K562 (cell line): ENCODE measurements around the gene GPR78.

Experiments
- CBFA2T3 ChIP-seq: fragments of 450-650 bp; IDR thresholded peaks from 2 replicates; pipeline ENCODE4 v1.6.1; 2017
- CBX3 ChIP-seq, 2 experiments: IDR thresholded peaks; 1 replicate in 1 of 2; 2 replicates in 1 of 2; pipeline ENCODE4 v1.6.1; 2012; ENCODE audit warnings: inconsistent platforms in 2 of 2, low read length in 2 of 2, borderline replicate concordance in 1 of 2, control low read depth in 1 of 2
- CCAR2 ChIP-seq: fragments of 200-400 bp; formaldehyde crosslinking; IDR thresholded peaks from 2 replicates; pipeline ENCODE4 v1.6.1; 2017; ENCODE audit warnings: mild to moderate bottlenecking, low read depth, low read length
- LARP7 ChIP-seq: fragments of 450-650 bp; IDR thresholded peaks from 2 replicates; pipeline ENCODE4 v1.6.1; 2016
- NR3C1 ChIP-seq: sonication (generic); formaldehyde crosslinking; IDR thresholded peaks from 2 replicates; pipeline ENCODE4 v1.8.1; 2022; ENCODE audit warnings: missing genetic modification reagents
- POLR2A ChIP-seq: fragments of 450-650 bp; conservative IDR thresholded peaks from 2 replicates; pipeline ENCODE4 v1.6.1; 2016
- SMAD3 ChIP-seq: fragments of 450-650 bp; formaldehyde crosslinking; conservative IDR thresholded peaks from 2 replicates; pipeline ENCODE4 v1.4.0; 2020; ENCODE audit warnings: mild to moderate bottlenecking
- SP1 ChIP-seq: sonication (generic); formaldehyde crosslinking; IDR thresholded peaks from 2 replicates; pipeline ENCODE4 v1.8.1; 2022; ENCODE audit warnings: mild to moderate bottlenecking, missing genetic modification reagents
- TAF7 ChIP-seq: fragments of 450-650 bp; IDR thresholded peaks from 2 replicates; pipeline ENCODE4 v1.6.1; 2016; ENCODE audit warnings: missing genetic modification characterization, missing compliant biosample characterization
- TF ChIP-seq, protein P1 (sequence below): fragments of 450-650 bp; IDR thresholded peaks from 2 replicates; pipeline ENCODE4 v1.6.1; 2017; ENCODE audit warnings: antibody characterized with exemption, mild to moderate bottlenecking
- TF ChIP-seq, protein P2 (sequence below), 3 experiments: fragments of 200-800 bp in 1 of 3; fragments of 250-450 bp in 1 of 3; fragments of 450-650 bp in 1 of 3; sonication (Bioruptor Pico) in 1 of 3; sonication (Bioruptor generic) in 1 of 3; formaldehyde crosslinking in 1 of 3; IDR thresholded peaks; 2 replicates each; pipeline versions ENCODE4 v1.6.1 to v1.8.0; 2016 to 2022; ENCODE audit warnings: mild to moderate bottlenecking in 2 of 3, missing genetic modification characterization in 2 of 3, missing compliant biosample characterization in 1 of 3, moderate library complexity in 1 of 3
- TF ChIP-seq, protein P3 (sequence below), 3 experiments: IDR thresholded peaks in 2 of 3; conservative IDR thresholded peaks in 1 of 3; 2 replicates each; pipeline ENCODE4 v1.5.1; 2011 to 2012; ENCODE audit warnings: low read length in 3 of 3, mild to moderate bottlenecking in 3 of 3, control low read depth in 2 of 3, improper control_type of control experiment in 1 of 3, inconsistent platforms in 1 of 3, low read depth in 1 of 3, mixed read lengths in 1 of 3, moderate library complexity in 1 of 3; ENCODE audit not compliant: insufficient read depth in 2 of 3

DNA sequence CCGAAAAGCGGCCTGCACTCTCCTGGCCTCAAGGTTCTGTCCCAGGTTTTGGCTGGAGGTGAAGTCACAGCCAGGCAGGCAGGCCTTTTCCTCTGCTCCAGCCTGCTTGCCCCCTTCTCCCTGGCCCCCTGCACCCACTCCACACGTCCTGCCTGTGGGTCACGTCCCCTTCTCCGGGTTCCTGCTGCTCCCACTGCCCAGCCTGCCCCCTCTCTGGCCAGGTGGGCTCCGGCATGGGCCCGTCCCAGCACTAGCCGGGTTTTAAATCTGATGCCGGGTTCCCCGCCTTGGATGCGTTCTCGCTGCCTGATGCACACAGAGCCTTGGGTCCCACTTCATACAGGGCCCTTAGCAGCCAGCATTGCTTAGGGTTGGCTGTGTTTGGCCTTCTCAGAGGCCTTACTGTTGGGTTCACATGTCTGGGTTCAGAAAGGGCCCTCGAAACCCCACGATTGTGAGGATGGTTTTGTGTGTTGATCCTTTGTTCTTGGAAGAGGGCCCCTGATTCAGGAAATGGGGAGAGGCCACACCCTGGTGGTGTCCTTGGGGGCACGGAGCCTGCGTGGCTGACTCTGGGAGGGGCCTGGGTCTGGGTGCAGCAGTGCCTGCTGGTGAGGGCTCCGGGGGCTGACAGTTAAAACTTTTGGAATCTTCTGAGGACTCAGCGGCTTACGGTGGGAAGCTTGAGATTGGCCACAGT, 18.3 kb downstream of the GPR78 start:
- TF ChIP-seq CCAR2 (no peak), CBX3 (IDR thresholded peaks at IDR 0.05; ENCODE audit: borderline replicate concordance in 1 of 2, low read length in 2 of 2) (no peak), TAF7 (no peak), NR3C1 (no peak), CBFA2T3 (no peak), SMAD3 (no peak), POLR2A (no peak), LARP7 (no peak), SP1 (CRISPR knock-in tag) (no peak)
- TF ChIP-seq, protein P1, sequence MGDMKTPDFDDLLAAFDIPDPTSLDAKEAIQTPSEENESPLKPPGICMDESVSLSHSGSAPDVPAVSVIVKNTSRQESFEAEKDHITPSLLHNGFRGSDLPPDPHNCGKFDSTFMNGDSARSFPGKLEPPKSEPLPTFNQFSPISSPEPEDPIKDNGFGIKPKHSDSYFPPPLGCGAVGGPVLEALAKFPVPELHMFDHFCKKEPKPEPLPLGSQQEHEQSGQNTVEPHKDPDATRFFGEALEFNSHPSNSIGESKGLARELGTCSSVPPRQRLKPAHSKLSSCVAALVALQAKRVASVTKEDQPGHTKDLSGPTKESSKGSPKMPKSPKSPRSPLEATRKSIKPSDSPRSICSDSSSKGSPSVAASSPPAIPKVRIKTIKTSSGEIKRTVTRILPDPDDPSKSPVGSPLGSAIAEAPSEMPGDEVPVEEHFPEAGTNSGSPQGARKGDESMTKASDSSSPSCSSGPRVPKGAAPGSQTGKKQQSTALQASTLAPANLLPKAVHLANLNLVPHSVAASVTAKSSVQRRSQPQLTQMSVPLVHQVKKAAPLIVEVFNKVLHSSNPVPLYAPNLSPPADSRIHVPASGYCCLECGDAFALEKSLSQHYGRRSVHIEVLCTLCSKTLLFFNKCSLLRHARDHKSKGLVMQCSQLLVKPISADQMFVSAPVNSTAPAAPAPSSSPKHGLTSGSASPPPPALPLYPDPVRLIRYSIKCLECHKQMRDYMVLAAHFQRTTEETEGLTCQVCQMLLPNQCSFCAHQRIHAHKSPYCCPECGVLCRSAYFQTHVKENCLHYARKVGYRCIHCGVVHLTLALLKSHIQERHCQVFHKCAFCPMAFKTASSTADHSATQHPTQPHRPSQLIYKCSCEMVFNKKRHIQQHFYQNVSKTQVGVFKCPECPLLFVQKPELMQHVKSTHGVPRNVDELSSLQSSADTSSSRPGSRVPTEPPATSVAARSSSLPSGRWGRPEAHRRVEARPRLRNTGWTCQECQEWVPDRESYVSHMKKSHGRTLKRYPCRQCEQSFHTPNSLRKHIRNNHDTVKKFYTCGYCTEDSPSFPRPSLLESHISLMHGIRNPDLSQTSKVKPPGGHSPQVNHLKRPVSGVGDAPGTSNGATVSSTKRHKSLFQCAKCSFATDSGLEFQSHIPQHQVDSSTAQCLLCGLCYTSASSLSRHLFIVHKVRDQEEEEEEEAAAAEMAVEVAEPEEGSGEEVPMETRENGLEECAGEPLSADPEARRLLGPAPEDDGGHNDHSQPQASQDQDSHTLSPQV = no peak
- TF ChIP-seq, protein P2, sequence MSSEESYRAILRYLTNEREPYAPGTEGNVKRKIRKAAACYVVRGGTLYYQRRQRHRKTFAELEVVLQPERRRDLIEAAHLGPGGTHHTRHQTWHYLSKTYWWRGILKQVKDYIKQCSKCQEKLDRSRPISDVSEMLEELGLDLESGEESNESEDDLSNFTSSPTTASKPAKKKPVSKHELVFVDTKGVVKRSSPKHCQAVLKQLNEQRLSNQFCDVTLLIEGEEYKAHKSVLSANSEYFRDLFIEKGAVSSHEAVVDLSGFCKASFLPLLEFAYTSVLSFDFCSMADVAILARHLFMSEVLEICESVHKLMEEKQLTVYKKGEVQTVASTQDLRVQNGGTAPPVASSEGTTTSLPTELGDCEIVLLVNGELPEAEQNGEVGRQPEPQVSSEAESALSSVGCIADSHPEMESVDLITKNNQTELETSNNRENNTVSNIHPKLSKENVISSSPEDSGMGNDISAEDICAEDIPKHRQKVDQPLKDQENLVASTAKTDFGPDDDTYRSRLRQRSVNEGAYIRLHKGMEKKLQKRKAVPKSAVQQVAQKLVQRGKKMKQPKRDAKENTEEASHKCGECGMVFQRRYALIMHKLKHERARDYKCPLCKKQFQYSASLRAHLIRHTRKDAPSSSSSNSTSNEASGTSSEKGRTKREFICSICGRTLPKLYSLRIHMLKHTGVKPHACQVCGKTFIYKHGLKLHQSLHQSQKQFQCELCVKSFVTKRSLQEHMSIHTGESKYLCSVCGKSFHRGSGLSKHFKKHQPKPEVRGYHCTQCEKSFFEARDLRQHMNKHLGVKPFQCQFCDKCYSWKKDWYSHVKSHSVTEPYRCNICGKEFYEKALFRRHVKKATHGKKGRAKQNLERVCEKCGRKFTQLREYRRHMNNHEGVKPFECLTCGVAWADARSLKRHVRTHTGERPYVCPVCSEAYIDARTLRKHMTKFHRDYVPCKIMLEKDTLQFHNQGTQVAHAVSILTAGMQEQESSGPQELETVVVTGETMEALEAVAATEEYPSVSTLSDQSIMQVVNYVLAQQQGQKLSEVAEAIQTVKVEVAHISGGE (CRISPR knock-in tag; IDR thresholded peaks at IDR 0.05) = no peak
- TF ChIP-seq, protein P3, sequence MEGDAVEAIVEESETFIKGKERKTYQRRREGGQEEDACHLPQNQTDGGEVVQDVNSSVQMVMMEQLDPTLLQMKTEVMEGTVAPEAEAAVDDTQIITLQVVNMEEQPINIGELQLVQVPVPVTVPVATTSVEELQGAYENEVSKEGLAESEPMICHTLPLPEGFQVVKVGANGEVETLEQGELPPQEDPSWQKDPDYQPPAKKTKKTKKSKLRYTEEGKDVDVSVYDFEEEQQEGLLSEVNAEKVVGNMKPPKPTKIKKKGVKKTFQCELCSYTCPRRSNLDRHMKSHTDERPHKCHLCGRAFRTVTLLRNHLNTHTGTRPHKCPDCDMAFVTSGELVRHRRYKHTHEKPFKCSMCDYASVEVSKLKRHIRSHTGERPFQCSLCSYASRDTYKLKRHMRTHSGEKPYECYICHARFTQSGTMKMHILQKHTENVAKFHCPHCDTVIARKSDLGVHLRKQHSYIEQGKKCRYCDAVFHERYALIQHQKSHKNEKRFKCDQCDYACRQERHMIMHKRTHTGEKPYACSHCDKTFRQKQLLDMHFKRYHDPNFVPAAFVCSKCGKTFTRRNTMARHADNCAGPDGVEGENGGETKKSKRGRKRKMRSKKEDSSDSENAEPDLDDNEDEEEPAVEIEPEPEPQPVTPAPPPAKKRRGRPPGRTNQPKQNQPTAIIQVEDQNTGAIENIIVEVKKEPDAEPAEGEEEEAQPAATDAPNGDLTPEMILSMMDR (IDR thresholded peaks at IDR 0.05 in 2 of 3, conservative IDR thresholded peaks at IDR 0.05 in 1 of 3; ENCODE audit: insufficient read depth in 2 of 3, low read depth in 1 of 3, low read length in 3 of 3) = no peak
